ENCODE measurements around the gene IPMK.

GRCh38 chr10:58305821-58306220, 38.1 kb upstream of the IPMK start:
- no peak for TF ChIP-seq CTCF (conservative IDR thresholded peaks at IDR 0.05 in 1 of 2, IDR thresholded peaks at IDR 0.05 in 1 of 2; ENCODE audit: extremely low read depth in 1 of 2, insufficient read depth in 1 of 2, low read depth in 1 of 2, low read length in 2 of 2)
- no peak for TF ChIP-seq EZH2 (IDR thresholded peaks at IDR 0.05; ENCODE audit: borderline replicate concordance, low read length)
